GM21723 (cell line): ENCODE data around the gene MPC1.
"Not testable (repeated sequence)": the region's sequence is repeated elsewhere in the genome, so short reads cannot be mapped to it uniquely, and the experiment has no call there.

ENCODE experiments used
- ATAC-seq: cut with Tn5 transposase; IDR thresholded peaks from one replicate; pipeline ENCODE4 v1.9.1; 2021; ENCODE audit warnings: mild to moderate bottlenecking, moderate library complexity; ENCODE audit not compliant: unreplicated experiment

The MPC1 gene

DNA sequence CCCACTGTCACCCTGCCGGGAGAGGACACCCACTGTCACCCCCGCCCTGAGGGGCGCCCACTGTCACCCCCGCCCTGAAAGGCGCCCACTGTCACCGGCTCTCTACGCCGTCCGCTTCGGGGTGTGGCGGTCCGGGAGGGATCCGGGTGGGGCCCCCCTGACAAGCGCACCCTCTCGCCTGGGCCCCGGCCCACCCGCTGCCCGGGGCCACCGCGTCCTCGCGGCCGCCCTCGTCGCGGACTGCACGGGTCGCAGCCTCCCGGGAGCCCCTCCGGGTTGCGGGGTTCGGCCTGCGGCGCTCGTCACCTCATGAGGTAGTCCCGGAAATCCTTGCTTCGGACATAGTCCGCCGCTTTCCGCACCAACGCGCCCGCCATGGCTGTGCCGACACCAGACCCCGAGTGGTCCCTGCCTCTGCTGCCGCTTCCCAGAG is 224 bp downstream of the MPC1 start:
- peak; percentile 21 for ATAC-seq

- ATAC-seq = peak; percentile 59
Observed at GRCh38 chr6:166381733-166382499, 824 bp downstream of the MPC1 start.

- no peak for ATAC-seq
Observed at GRCh38 chr6:166381381-166381732, 1.4 kb downstream of the MPC1 start.

DNA sequence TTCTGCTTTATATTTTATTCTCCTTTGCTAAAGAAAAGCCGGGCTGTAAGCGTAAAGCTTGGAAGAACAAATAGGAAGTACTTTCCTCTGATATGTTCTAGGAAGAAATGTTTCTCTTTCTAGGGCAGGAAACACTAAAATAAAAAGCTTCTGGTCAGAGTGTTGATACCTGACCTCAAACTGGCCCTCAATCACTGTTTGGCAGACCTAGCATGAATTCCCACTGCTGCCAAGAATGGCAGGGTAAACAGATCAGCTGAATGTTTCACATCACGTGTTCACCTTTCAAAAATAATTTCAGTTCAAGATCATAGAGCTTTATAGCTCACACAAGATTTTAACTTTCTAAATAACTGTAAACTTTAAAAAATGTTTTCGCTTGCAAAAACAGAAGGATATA is 2.9 kb downstream of the MPC1 start:
- ATAC-seq = no peak

DNA sequence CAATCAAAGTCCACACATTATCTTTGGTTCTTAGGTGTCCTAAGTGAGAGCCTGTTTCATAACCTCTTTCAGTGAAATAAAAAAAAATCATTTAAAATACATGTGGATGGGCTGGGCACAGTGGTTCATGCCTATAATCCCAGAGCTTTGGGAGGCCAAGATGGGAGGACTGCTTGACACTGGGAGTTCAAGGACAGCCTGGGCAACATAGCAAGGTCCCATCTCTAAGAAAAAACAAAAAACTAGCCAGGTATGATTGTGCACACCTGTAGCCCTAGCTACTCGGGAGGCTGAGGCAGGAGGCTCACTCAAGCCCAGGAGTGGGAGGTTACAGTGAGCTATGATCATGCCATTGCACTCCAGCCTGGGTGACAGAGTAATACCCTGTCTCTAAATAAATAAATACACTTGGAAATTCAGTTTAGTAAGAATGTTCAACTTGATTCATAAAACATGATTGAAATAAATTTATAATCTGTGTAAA is 3.6 kb downstream of the MPC1 start:
- ATAC-seq = no peak

GRCh38 chr6:166377721-166378120 is 5.0 kb downstream of the MPC1 start:
- ATAC-seq = no peak

DNA sequence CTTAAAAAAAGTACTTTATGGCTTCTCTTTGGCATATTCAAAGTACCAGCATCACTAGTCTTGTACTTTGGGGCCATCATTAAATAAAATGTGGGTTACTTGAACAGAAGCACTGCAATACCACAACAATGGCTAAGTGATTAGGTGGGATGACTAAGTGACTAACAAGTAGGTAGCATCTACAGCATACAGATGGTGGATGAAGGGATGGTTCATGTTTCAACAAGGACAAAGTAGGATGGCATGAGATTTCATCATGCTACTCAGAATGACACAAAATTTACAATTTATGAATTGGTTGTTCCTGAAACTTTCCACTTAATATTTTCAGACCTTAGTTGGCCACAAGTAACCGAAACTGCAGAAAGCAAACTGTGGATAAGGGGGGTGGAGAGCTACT is 7.7 kb downstream of the MPC1 start:
- no peak for ATAC-seq

DNA sequence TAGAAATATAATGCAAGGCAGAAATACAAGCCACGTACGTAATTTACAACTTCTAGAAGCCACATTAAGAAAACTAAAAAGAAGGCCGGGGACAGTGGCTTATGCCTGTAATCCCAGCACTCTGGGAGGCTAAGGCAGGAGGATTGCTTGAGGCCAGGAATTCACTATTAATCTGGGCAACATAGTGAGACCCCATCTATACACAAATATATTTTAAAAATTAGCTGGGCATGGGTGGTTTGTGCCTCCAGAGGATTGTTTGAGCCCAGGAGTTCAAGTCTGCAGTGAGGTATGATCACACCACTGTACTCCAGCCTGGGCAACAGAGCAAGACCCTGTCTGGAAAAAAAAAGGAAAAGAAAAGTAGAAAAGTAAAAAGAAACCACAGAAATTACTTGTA is 12.3 kb downstream of the MPC1 start:
- no peak for ATAC-seq

DNA sequence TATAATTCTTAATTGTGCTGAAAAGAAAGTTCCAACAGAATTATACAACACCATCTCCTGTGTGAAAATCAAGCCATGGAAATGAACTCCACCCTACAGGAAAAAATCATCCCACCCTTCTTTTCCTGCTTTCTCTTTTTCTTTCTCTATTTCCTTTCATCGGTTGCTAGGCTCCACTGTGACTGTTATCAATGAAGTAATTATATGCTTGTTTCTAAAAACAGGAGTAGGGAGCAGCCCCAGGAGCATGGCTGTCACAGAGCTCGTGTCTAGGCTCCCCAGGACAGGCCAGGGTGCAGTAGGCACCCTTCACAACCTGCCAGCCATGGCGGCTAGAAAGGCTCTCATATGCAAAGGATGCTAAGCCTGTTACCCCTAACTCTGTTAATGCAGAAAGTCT is 13.0 kb downstream of the MPC1 start:
- no peak for ATAC-seq

GRCh38 chr6:166366921-166367320 is 15.8 kb downstream of the MPC1 start:
- no peak for ATAC-seq

DNA sequence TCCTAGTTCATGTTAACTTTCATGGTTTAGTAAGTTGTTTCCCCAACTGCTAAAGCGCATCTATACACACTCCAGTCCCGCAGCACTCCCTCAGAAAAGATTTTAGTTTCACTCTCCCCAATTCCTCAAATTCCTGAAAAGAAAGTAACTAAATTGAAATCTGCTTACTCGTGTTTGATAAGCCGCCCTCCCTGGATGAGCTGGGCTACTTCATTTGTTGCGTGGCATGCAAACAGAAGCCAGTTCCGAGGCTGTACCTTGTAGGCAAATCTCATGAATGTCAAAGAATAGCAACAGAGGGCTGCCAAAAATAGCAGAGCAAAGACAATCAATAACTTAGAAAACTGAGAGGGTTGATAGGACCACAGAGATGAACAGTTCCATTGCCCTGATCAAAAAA is 16.9 kb downstream of the MPC1 start:
- no peak for ATAC-seq

GRCh38 chr6:166365221-166365620 is 17.5 kb downstream of the MPC1 start:
- no peak for ATAC-seq

GRCh38 chr6:166364456-166364855 is 18.3 kb downstream of the MPC1 start:
- no peak for ATAC-seq

DNA sequence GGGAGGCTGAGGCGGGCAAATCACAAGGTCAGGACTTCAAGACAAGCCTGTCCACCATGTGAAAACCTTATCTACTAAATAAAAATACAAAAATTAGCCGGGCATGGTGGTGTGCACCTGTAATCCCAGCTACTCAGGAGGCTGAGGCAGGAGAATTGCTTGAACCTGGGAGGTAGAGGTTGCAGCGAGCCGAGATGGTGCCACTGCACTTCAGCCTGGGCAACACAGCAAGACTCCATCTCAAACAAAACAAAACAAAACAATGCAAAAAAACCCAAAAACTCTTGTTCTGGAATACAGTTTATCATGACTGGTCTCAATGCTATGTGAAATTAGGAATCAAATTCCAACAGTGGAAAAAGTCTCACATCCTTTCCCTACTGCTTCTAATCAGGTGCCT is 20.3 kb downstream of the MPC1 start:
- ATAC-seq = not testable (repeated sequence)

- ATAC-seq = no peak
Observed at GRCh38 chr6:166361077-166361429, 21.7 kb downstream of the MPC1 start.

GRCh38 chr6:166360243-166361076 is 22.3 kb downstream of the MPC1 start:
- no peak for ATAC-seq

- ATAC-seq = no peak
Observed at GRCh38 chr6:166355552-166355951, 27.2 kb downstream of the MPC1 start.

DNA sequence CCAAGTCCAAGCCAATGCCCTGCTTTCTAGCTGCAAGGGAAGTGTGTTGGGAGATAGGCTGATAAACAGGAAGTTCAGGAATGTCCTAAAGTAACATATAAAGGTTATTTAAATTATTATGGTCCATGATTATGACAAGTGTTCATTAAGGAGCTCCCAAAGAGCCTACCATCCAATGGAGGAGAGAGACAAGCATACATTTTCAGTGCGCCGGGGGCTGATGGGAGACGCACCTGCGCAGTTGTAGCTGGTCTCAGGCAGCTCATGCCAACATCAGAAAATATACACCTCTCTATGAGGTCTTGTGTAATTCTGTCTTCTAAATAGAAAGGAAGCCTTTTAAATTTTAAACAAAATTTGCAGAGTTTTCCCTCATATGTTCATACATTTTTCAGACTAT is 27.8 kb downstream of the MPC1 start:
- no peak for ATAC-seq

GRCh38 chr6:166354143-166354542 is 28.6 kb downstream of the MPC1 start:
- ATAC-seq = no peak

DNA sequence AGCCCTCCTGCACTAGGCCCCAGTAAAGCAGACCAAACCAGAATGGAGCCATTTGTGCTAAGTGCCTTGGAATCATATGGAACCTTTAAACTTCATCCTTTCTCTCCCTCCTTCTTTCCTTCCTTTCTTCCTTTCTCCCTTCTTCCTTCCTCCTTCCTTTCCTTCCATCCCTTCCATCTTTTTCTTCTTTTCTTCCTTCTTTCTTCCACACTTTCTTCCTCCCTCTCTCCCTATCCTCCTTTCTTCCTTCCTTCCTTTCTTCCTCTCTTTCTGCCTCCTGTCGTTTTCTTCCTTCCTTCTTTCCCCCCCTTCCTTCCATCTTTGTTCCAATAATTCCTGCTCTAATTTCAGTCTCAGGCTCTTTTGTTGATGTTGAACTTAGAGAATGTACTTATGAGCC is 29.2 kb downstream of the MPC1 start:
- ATAC-seq = no peak

GRCh38 chr6:166352923-166353322 is 29.8 kb downstream of the MPC1 start:
- ATAC-seq = no peak

GRCh38 chr6:166351715-166352285 is 30.9 kb downstream of the MPC1 start:
- peak; percentile 97 for ATAC-seq
